ENCODE measurements around the gene CPNE7. TPM values are rescaled to one million over a fixed set of nuclear protein-coding genes. Genes with fewer than 3 reads are reported as not detected.

Gene CPNE7
- total RNA-seq, 2 donors from 2014 or later = 1.5 to 2.1 TPM

DNA sequence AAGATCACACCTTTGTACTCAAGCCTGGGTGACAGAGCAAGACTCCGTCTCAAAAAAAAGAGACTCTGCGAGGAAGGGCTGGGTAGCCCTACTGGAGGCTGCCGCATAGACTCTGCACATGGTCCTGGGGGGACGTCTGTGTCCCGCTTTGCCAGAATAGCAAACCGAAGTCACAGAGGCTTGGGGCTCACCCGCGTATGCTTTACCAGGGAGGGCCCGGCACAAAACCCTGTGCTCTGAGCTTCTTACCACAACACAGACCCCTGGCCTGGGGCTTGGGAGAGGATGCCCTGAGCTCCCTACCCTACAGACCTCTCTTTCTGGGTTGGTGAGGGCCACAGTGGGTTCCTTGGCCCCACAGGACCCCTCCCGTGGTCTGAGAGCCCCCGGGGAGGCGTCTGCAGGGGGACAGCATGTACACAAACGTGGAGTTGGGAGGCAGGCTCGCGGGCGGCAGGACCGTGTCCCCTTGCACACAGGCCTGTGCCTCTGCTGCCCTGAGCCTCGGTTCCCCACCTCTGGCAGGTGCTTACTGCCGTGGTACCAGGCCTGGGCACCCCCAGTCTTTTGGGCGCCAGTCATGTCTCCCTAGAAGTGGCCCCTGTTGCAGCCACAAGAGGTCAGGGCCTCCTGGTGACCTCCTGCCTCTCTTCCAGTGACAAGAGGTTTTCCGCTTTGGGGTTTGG is 13.8 kb downstream of the CPNE7 start:
- no peaks in the 10 kb centered on the region for H3K4me1 Mint-ChIP-seq
- Histone ChIP-seq H3K27me3 (ENCODE audit: control insufficient read depth, insufficient read depth, low read length, poor library complexity, severe bottlenecking) (no peaks in the 10 kb centered on the region), H3K9me3 (ENCODE audit: control insufficient read depth, low read length) (no peaks in the 10 kb centered on the region), H3K9ac (ENCODE audit: extremely low read depth, low read length, poor library complexity, severe bottlenecking) (no peak overlapping the region), H3K27ac (ENCODE audit: low read depth, low read length) (no peak overlapping the region), H3K4me1 (ENCODE audit: control insufficient read depth, insufficient read depth, low read length) (no peaks in the 10 kb centered on the region), H3K36me3 (ENCODE audit: control insufficient read depth, insufficient read depth, low read length) (no peaks in the 10 kb centered on the region), H3K4me3 (ENCODE audit: low read length) (no peak overlapping the region)
- no peak for DNase-seq
- H3K4me3 Mint-ChIP-seq = no peak overlapping the region
- peaks cover 3% of the 10 kb centered on the region for H3K9me3 Mint-ChIP-seq
- 91 to 96% methylated on average over 18 to 21 of the region's 21 CpGs for WGBS, 2 experiments (ENCODE audit: insufficient coverage in 1 of 2, insufficient read length in 1 of 2)
- H3K36me3 Mint-ChIP-seq (ENCODE audit: low read depth) = no peaks in the 10 kb centered on the region
- TF ChIP-seq CTCF (conservative IDR thresholded peaks at IDR 0.05) = no peak
- H3K27ac Mint-ChIP-seq = no peak overlapping the region
- H3K27me3 Mint-ChIP-seq (ENCODE audit: insufficient read depth) = no peaks in the 10 kb centered on the region

DNA sequence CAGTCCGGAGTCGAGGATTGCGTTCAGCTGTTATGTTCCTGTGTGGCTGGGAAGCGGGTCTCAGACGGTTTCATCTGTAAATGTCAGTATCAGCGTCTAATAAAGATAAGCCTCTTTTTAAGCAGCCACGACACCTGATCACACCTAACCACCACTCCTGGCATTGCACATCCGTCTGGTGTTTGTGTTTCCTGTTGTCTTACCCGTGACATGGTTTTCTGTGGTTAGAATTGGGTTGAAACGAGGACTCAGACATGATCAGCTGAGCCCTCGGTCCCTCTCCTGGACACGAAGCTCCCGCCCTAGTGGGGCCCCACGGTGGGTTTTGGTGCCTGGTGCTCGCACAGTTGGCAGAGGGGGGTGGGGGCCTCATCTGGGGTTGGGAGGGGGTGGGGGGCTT is 18.3 kb downstream of the CPNE7 start:
- H3K36me3 Mint-ChIP-seq (ENCODE audit: low read depth) = no peaks in the 10 kb centered on the region
- H3K4me3 Mint-ChIP-seq = no peak overlapping the region

GRCh38 chr16:89595330-89596060 is 19.9 kb downstream of the CPNE7 start:
- Mint-ChIP-seq H3K27ac (no peak overlapping the region), H3K36me3 (ENCODE audit: low read depth) (no peaks in the 10 kb centered on the region), H3K27me3 (ENCODE audit: insufficient read depth) (no peaks in the 10 kb centered on the region), H3K9me3 (no peaks in the 10 kb centered on the region), H3K4me1 (no peaks in the 10 kb centered on the region), H3K4me3 (no peak overlapping the region)
- 94 to 96% methylated on average over 33 to 47 of the region's 47 CpGs for WGBS, 2 experiments (ENCODE audit: insufficient coverage in 1 of 2, insufficient read length in 1 of 2)
- TF ChIP-seq CTCF (conservative IDR thresholded peaks at IDR 0.05) = no peak
- Histone ChIP-seq H3K9ac (ENCODE audit: extremely low read depth, low read length, poor library complexity, severe bottlenecking) (no peak overlapping the region), H3K36me3 (ENCODE audit: control insufficient read depth, insufficient read depth, low read length) (no peaks in the 10 kb centered on the region), H3K4me3 (ENCODE audit: low read length) (no peak overlapping the region), H3K27ac (ENCODE audit: low read depth, low read length) (no peak overlapping the region), H3K4me1 (ENCODE audit: control insufficient read depth, insufficient read depth, low read length) (no peaks in the 10 kb centered on the region), H3K9me3 (ENCODE audit: control insufficient read depth, low read length) (no peaks in the 10 kb centered on the region), H3K27me3 (ENCODE audit: control insufficient read depth, insufficient read depth, low read length, poor library complexity, severe bottlenecking) (no peaks in the 10 kb centered on the region)
- DNase-seq = no peak

More for the DNA sequence above, 18.3 kb downstream of the CPNE7 start:
- Histone ChIP-seq H3K9me3 (ENCODE audit: control insufficient read depth, low read length) (no peaks in the 10 kb centered on the region), H3K4me3 (ENCODE audit: low read length) (no peak overlapping the region), H3K27me3 (ENCODE audit: control insufficient read depth, insufficient read depth, low read length, poor library complexity, severe bottlenecking) (no peaks in the 10 kb centered on the region), H3K27ac (ENCODE audit: low read depth, low read length) (no peak overlapping the region), H3K9ac (ENCODE audit: extremely low read depth, low read length, poor library complexity, severe bottlenecking) (no peak overlapping the region), H3K4me1 (ENCODE audit: control insufficient read depth, insufficient read depth, low read length) (no peaks in the 10 kb centered on the region), H3K36me3 (ENCODE audit: control insufficient read depth, insufficient read depth, low read length) (no peaks in the 10 kb centered on the region)
- DNase-seq = no peak
- Mint-ChIP-seq H3K27ac (no peak overlapping the region), H3K4me1 (no peaks in the 10 kb centered on the region), H3K27me3 (ENCODE audit: insufficient read depth) (no peaks in the 10 kb centered on the region), H3K9me3 (no peaks in the 10 kb centered on the region)
- TF ChIP-seq CTCF (conservative IDR thresholded peaks at IDR 0.05) = no peak
- WGBS, 2 experiments (ENCODE audit: insufficient coverage in 1 of 2, insufficient read length in 1 of 2) = 95 to 98% methylated on average over 5 to 15 of the region's 15 CpGs
